ENCODE data around the gene LIM2. TPM values are rescaled to one million over a fixed set of nuclear protein-coding genes. Genes with fewer than 3 reads are reported as not detected.
"Not testable (repeated sequence)": the region's sequence is repeated elsewhere in the genome, so short reads cannot be mapped to it uniquely, and the experiment has no call there.

Gene LIM2
- not detected for polyA plus RNA-seq (ENCODE audit: insufficient read length in 12 of 12)
- long read RNA-seq, donor 1 = 0 reads
- long read RNA-seq, donor 2 = 0 reads
- long read RNA-seq, donor 3 = 0 reads
- long read RNA-seq, donor 4 = 0 reads
- long read RNA-seq, donor 5 = 0 reads
- long read RNA-seq, donor 6 = 0 reads
- long read RNA-seq, donor 7 = 0 reads
- long read RNA-seq, donor 8 = 0 reads
- long read RNA-seq, donor 9 = 0 reads
- long read RNA-seq, donor 10 = 0 reads
- long read RNA-seq, donor 11 = 0 reads

- no peak for DNase-seq
Measured at GRCh38 chr19:51387924-51388389, at the start of gene LIM2. LIM2 (minus strand) TSS chr19:51387974; CDS start chr19:51387443, 531 bp downstream.

DNA sequence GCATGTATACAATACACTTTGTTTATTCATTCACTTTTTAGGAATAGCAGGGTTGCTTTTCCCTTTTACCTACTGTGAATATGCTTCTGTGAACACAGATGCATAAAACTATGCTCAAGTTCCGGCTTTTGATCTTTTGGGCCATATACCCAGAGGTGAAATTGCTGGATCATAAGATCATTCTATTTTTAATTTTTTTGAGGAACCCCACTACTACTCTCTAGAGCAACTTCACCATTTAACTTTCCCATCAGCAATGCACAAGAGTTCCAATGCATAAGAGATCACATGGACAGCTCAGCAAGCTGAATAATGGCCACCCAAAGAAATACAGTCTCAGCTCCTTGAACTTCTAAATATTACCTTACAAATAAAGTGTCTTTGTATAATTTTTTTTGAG lies 46.7 kb upstream of the LIM2 start:
- DNase-seq = no peak

DNA sequence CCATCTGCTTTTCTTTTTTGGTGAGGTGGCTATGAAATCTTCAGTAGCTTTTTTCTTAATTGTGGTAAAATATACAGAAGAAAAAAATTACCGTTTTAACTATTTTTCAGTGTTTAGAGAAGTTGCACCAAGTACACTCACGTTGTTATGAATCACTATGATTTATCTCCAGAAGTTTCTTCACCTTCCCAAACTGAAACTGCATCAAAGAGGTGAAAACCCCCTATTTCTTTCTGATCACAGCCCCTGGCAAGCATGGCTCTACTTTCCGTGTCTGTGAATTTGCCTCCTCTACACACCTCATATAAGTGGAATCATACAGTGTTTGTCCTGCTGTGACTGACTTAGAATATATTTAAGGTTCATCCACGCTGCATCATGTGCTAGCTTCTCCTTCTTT lies 45.3 kb upstream of the LIM2 start:
- DNase-seq = no peak

GRCh38 chr19:51431124-51431523 lies 43.4 kb upstream of the LIM2 start:
- no peak for DNase-seq

- DNase-seq = no peak
Measured at GRCh38 chr19:51430221-51430620, 42.4 kb upstream of the LIM2 start.

DNA sequence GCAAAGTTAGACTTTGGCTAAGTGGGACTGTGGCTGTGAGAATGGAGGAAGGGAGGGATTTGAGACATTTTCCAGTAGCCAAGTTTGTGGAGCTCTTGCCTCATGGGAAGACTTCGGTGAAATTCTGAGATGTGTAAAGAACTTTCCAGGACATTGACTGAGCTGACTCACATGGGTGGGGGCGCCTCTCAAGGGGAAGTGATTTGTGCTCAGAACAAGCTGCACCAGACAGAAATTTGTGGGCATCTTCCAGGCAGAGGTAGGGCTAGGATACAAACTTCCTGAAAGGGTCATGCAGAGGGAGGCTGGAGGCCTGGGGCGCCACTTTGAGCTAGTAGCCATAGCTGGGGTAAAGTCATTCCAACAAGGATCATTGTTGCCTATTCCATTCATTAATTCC lies 39.4 kb upstream of the LIM2 start:
- DNase-seq = no peak

- DNase-seq = peak; percentile 65
Measured at GRCh38 chr19:51422053-51422448, 34.3 kb upstream of the LIM2 start.

GRCh38 chr19:51421229-51422052 lies 33.7 kb upstream of the LIM2 start:
- DNase-seq = no peak

DNA sequence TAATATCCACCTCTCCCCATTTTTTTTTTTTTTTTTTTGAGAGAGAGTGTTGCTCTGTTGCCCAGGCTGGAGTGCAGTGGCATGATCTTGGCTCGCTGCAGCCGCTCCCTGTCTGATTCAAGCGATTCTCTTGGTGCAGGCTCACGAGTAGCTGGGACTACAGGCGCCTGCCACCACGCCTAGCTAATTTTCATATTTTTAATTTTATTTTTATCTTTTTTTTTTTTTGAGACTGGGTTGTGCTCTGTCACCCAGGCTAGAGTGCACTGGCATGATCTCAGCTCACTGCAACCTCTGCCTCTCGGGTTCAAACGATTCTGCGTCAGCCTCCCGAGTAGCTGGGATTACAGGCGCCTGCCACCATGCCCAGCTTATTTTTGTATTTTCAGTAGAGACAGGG lies 32.7 kb upstream of the LIM2 start:
- DNase-seq = not testable (repeated sequence)

- DNase-seq = no peak
Measured at GRCh38 chr19:51418707-51419106, 30.9 kb upstream of the LIM2 start.

- DNase-seq = no peak
Measured at GRCh38 chr19:51417810-51418157, 30.0 kb upstream of the LIM2 start.

GRCh38 chr19:51417107-51417809 lies 29.5 kb upstream of the LIM2 start, which contains the start of gene SIGLEC10:
SIGLEC10 (minus strand) TSS chr19:51417642; CDS start chr19:51417581, 61 bp downstream.
- no peak for DNase-seq

GRCh38 chr19:51416422-51416821 lies 28.6 kb upstream of the LIM2 start:
- not testable (repeated sequence) for DNase-seq

DNA sequence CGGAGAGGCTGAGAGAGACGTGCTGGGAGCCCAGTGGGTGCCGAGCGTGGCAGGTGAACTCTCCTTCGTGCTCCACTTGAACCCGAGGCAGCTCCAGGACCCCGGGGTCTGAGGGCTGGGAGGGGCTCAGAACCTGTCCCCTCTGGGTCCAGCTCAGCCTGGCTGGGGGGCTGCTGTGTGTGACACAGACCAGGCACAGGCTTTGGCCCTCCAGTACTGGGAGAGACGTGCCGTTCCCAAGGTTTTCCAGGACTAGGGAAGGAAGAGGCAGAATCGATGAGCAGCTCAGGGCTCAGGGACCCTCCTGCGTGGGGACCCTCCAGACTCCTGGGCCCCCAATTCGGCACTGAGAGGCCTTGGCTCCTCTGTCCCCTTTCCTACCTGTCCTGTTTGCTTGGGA lies 27.4 kb upstream of the LIM2 start:
- no peak for DNase-seq

- DNase-seq = no peak
Measured at GRCh38 chr19:51410950-51411748, 23.4 kb upstream of the LIM2 start.

- DNase-seq = no peak
Measured at GRCh38 chr19:51407511-51408131, 19.8 kb upstream of the LIM2 start.

- no peak for DNase-seq
Measured at GRCh38 chr19:51402117-51402516, 14.3 kb upstream of the LIM2 start.

DNA sequence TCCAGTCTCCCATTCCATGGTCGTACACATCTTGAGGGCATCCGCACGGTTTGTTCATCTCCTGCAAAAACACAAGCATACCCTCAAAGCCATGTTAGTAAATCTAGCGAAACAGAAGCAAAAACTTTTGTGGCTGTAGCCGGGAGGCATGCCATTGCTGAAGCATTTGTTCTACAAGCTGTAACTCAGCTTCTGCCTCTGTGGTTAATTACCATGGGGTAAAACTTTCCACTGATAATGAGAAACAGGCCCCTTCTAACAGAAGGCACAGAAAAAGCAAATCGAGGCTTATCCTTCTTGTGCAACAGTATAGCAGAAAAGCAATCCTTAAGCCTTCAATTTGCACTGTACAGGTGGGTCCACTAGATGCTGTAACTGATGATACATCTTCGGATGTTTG lies 12.2 kb upstream of the LIM2 start:
- DNase-seq = not testable (repeated sequence)

DNA sequence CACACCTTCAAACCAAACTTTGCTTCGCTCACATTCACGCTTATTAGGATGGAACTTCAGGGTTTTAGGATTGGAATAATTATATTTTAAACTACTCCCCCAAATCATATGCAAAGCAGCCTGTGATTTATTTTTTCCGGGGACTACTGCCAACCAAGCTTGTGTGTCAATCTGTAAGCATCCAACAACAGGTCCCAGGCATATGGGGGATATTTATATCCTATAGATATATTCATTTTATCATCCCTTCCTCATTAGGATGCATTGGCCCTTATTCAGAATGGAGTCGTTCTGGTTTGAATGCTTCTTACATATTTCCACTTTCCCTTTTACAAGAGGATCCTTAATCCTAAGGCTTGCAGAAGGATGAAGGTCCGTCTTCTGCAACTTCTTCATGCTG lies 11.5 kb upstream of the LIM2 start:
- no peak for DNase-seq

- DNase-seq = no peak
Measured at GRCh38 chr19:51398096-51398704, 10.4 kb upstream of the LIM2 start.

DNA sequence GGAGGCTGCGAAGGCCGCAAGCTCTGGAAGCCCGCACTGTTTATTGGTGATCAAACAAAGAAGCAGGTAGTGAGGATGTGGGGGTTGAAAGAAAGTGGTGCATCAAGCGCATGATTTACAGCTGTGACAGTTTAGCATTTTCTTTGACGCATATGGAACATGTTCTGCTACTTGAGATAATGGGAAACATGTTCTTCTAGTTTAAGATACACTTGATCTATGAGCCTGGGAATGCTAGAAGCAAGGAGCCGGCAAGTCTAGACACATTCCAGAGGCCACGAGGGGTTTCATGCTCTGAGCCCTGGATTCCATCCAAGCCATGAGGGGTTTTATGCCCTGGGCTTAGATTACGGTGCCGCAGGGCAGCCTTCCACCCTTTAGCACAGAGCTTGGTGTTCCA lies 9.7 kb upstream of the LIM2 start:
- DNase-seq = not testable (repeated sequence)
